GM21423 (cell line): ENCODE measurements around the gene ZIC4.

Experiments used
- ATAC-seq: cut with Tn5 transposase; IDR thresholded peaks from one replicate; pipeline ENCODE4 v1.9.1; 2021; ENCODE audit warnings: mild to moderate bottlenecking, moderate library complexity; ENCODE audit not compliant: unreplicated experiment

The ZIC4 gene

GRCh38 chr3:147371771-147372340 lies 34.5 kb downstream of the ZIC4 start:
- ATAC-seq: no peak

- ATAC-seq: no peak
Observed at GRCh38 chr3:147371140-147371539, 35.2 kb downstream of the ZIC4 start.

- no peak for ATAC-seq
Observed at GRCh38 chr3:147370349-147370748, 36.0 kb downstream of the ZIC4 start.

- no peak for ATAC-seq
Observed at GRCh38 chr3:147369661-147370123, 36.7 kb downstream of the ZIC4 start.

GRCh38 chr3:147369231-147369630 lies 37.1 kb downstream of the ZIC4 start:
- ATAC-seq: no peak

GRCh38 chr3:147368561-147369221 lies 37.7 kb downstream of the ZIC4 start:
- ATAC-seq: no peak

GRCh38 chr3:147368151-147368550 lies 38.2 kb downstream of the ZIC4 start:
- no peak for ATAC-seq

- no peak for ATAC-seq
Observed at GRCh38 chr3:147367676-147368075, 38.7 kb downstream of the ZIC4 start.

- ATAC-seq: no peak
Observed at GRCh38 chr3:147365196-147366115, 40.9 kb downstream of the ZIC4 start.

GRCh38 chr3:147364771-147365170 lies 41.6 kb downstream of the ZIC4 start:
- ATAC-seq: no peak

GRCh38 chr3:147361454-147362420 lies 44.6 kb downstream of the ZIC4 start:
- ATAC-seq: peak; percentile 56

- no peak for ATAC-seq
Observed at GRCh38 chr3:147360646-147361453, 45.5 kb downstream of the ZIC4 start.

GRCh38 chr3:147360051-147360439 lies 46.3 kb downstream of the ZIC4 start:
- ATAC-seq: no peak

GRCh38 chr3:147359177-147360050 lies 46.9 kb downstream of the ZIC4 start:
- ATAC-seq: no peak

- ATAC-seq: no peak
Observed at GRCh38 chr3:147358144-147358992, 48.0 kb downstream of the ZIC4 start.

GRCh38 chr3:147356909-147357900 lies 49.1 kb downstream of the ZIC4 start:
- ATAC-seq: no peak
